Stimulated activated CD8-positive, alpha-beta memory T cell treated with anti-CD3 and anti-CD28 coated beads, Interleukin-15, amount 100 ng/mL, for 24 hours (primary cell): ENCODE measurements around the gene SPARCL1.
"Not testable (repeated sequence)": the region's sequence is repeated elsewhere in the genome, so short reads cannot be mapped to it uniquely, and the experiment has no call there.

Source experiments
- DNase-seq: peaks from one replicate; pipeline ENCODE4 v3.0.0-alpha.2; 2020; ENCODE audit warnings: low read depth

The SPARCL1 gene

GRCh38 chr4:87500092-87500462 is 29.1 kb downstream of the SPARCL1 start:
- DNase-seq = no peak

GRCh38 chr4:87499403-87500091 is 29.6 kb downstream of the SPARCL1 start:
- DNase-seq = no peak

- DNase-seq = no peak
Measured at GRCh38 chr4:87498446-87498900, 30.7 kb downstream of the SPARCL1 start.

- DNase-seq = no peak
Measured at GRCh38 chr4:87497578-87497977, 31.6 kb downstream of the SPARCL1 start.

- DNase-seq = no peak
Measured at GRCh38 chr4:87497159-87497558, 32.0 kb downstream of the SPARCL1 start.

GRCh38 chr4:87493115-87493514 is 36.1 kb downstream of the SPARCL1 start:
- DNase-seq = no peak

- DNase-seq = not testable (repeated sequence)
Measured at GRCh38 chr4:87491851-87492250, 37.3 kb downstream of the SPARCL1 start.

- DNase-seq = no peak
Measured at GRCh38 chr4:87491436-87491835, 37.7 kb downstream of the SPARCL1 start.

GRCh38 chr4:87490664-87491369 is 38.4 kb downstream of the SPARCL1 start:
- no peak for DNase-seq

- no peak for DNase-seq
Measured at GRCh38 chr4:87489678-87490077, 39.5 kb downstream of the SPARCL1 start.

- not testable (repeated sequence) for DNase-seq
Measured at GRCh38 chr4:87488666-87489065, 40.5 kb downstream of the SPARCL1 start.

GRCh38 chr4:87483247-87483646 is 45.9 kb downstream of the SPARCL1 start:
- DNase-seq = not testable (repeated sequence)

GRCh38 chr4:87481377-87481776 is 47.8 kb downstream of the SPARCL1 start:
- no peak for DNase-seq

- no peak for DNase-seq
Measured at GRCh38 chr4:87478732-87479250, 50.4 kb downstream of the SPARCL1 start.

GRCh38 chr4:87476934-87477333 is 52.2 kb downstream of the SPARCL1 start:
- DNase-seq = no peak

GRCh38 chr4:87469390-87469789 is 59.8 kb downstream of the SPARCL1 start:
- no peak for DNase-seq

GRCh38 chr4:87465739-87466366 is 63.3 kb downstream of the SPARCL1 start:
- DNase-seq = no peak

- DNase-seq = no peak
Measured at GRCh38 chr4:87462102-87462501, 67.1 kb downstream of the SPARCL1 start.

- no peak for DNase-seq
Measured at GRCh38 chr4:87461281-87461700, 67.9 kb downstream of the SPARCL1 start.

GRCh38 chr4:87458913-87459312 is 70.3 kb downstream of the SPARCL1 start:
- DNase-seq = no peak

- no peak for DNase-seq
Measured at GRCh38 chr4:87451537-87451936, 77.6 kb downstream of the SPARCL1 start.

GRCh38 chr4:87446375-87446774 is 82.8 kb downstream of the SPARCL1 start:
- DNase-seq = not testable (repeated sequence)

GRCh38 chr4:87445964-87446363 is 83.2 kb downstream of the SPARCL1 start:
- DNase-seq = no peak
